GM12878 (cell line): ENCODE results near the gene VMP1. TPM values are rescaled to one million over a fixed set of nuclear protein-coding genes. Genes with fewer than 3 reads are reported as not detected.

Source experiments
- BCL11A ChIP-seq: IDR thresholded peaks from 2 replicates; pipeline ENCODE4 v1.6.1; 2011; ENCODE audit warnings: low read depth, low read length
- BHLHE40 ChIP-seq, 2 experiments: fragments of 450-650 bp in 1 of 2; IDR thresholded peaks; 2 replicates each; pipeline ENCODE4 v1.6.1; 2011 to 2017; ENCODE audit warnings: low read depth in 2 of 2, borderline replicate concordance in 1 of 2, improper control_type of control experiment in 1 of 2, low read length in 1 of 2, mild to moderate bottlenecking in 1 of 2
- DPF2 ChIP-seq: fragments of 450-650 bp; IDR thresholded peaks from 2 replicates; pipeline ENCODE4 v1.6.1; 2017; ENCODE audit warnings: mild to moderate bottlenecking
- EED ChIP-seq: sonication (generic); IDR thresholded peaks from 2 replicates; pipeline ENCODE4 v1.6.1; 2016; ENCODE audit warnings: antibody characterized with exemption, low read depth
- FOXM1 ChIP-seq: IDR thresholded peaks from 2 replicates; pipeline ENCODE4 v1.6.1; 2012; ENCODE audit warnings: low read depth, mild to moderate bottlenecking, inconsistent platforms, low read length, moderate library complexity
- NR2F1 ChIP-seq: fragments of 450-650 bp; conservative IDR thresholded peaks from 2 replicates; pipeline ENCODE4 v1.6.1; 2017; ENCODE audit warnings: mild to moderate bottlenecking
- NRF1 ChIP-seq: conservative IDR thresholded peaks from 2 replicates; pipeline ENCODE4 v1.6.1; 2011; ENCODE audit warnings: mild to moderate bottlenecking, low read depth, low read length, improper control_type of control experiment
- POU2F2 ChIP-seq: IDR thresholded peaks from 3 replicates; pipeline ENCODE4 v1.6.1; 2011; ENCODE audit warnings: low read depth, mild to moderate bottlenecking, low read length, borderline replicate concordance
- RB1 ChIP-seq: fragments of 450-650 bp; formaldehyde crosslinking; IDR thresholded peaks from 2 replicates; pipeline ENCODE4 v1.6.1; 2017; ENCODE audit warnings: mild to moderate bottlenecking, borderline replicate concordance
- RBBP5 ChIP-seq: fragments of 200-600 bp; sonication (generic); conservative IDR thresholded peaks from 2 replicates; pipeline ENCODE4 v1.6.1; 2016
- RELA ChIP-seq: fragments of 450-650 bp; IDR thresholded peaks from 2 replicates; pipeline ENCODE4 v1.8.0; 2014; ENCODE audit warnings: borderline replicate concordance; ENCODE audit not compliant: partially characterized antibody
- SPI1 ChIP-seq: IDR thresholded peaks from 2 replicates; pipeline ENCODE4 v1.6.1; 2011; ENCODE audit warnings: low read depth, mild to moderate bottlenecking, low read length, moderate library complexity, borderline replicate concordance; ENCODE audit not compliant: insufficient read depth
- SUPT20H ChIP-seq: IDR thresholded peaks from 2 replicates; pipeline ENCODE4 v1.6.1; 2011; ENCODE audit warnings: low read depth, mild to moderate bottlenecking, low read length, moderate library complexity, borderline replicate concordance; ENCODE audit not compliant: control insufficient read depth
- SUZ12 ChIP-seq: fragments of 200-600 bp; sonication (generic); IDR thresholded peaks from one replicate; pipeline ENCODE4 v1.6.1; 2018; ENCODE audit warnings: antibody characterized with exemption, mild to moderate bottlenecking; ENCODE audit not compliant: unreplicated experiment
- TAF1 ChIP-seq: IDR thresholded peaks from 2 replicates; pipeline ENCODE4 v1.6.1; 2011; ENCODE audit warnings: mild to moderate bottlenecking, low read depth, low read length, borderline replicate concordance
- TCF7 ChIP-seq: IDR thresholded peaks from 2 replicates; pipeline ENCODE4 v1.6.1; 2014; ENCODE audit warnings: antibody characterized with exemption, borderline replicate concordance
- ZNF274 ChIP-seq: IDR thresholded peaks from one replicate; pipeline ENCODE4 v1.8.0; 2011; ENCODE audit not compliant: insufficient read length, insufficient read depth
- polyA plus RNA-seq, 11 experiments: library from polyadenylated mRNA; depleted of rRNA in 4 of 11; unstranded in 6 of 11; stranded (reverse) in 5 of 11; fragments of >200 nt; fragmentation: Nextera tagmentation in 4 of 11; fragmentation: Illumina TruSeq in 1 of 11; extraction: Ambion mirVana in 4 of 11; extraction: Trizol in 1 of 11; gene quantifications; 1 replicate in 1 of 11; 2 replicates in 10 of 11; pipeline versions ENCODE4 v1.2.1 to v1.2.3, GENCODE V29; 2011 to 2016; ENCODE audit warnings: inconsistent platforms in 2 of 11, missing spikeins in 2 of 11, low read depth in 1 of 11
- total RNA-seq, 4 experiments: library from RNA; depleted of rRNA in 3 of 4; stranded (reverse); fragments of >200 nt in 3 of 4; fragmentation: Illumina TruSeq in 1 of 4; extraction: Trizol in 1 of 4; gene quantifications; 2 replicates each; pipeline versions ENCODE4 v1.2.1 to v1.2.3, GENCODE V29; 2013 to 2021
- TF ChIP-seq, protein P1 (sequence below): IDR thresholded peaks from 2 replicates; pipeline ENCODE4 v1.6.1; 2011; ENCODE audit warnings: mild to moderate bottlenecking, low read depth, low read length, moderate library complexity; ENCODE audit not compliant: insufficient replicate concordance
- TF ChIP-seq, protein P2 (sequence below): fragments of 450-650 bp; IDR thresholded peaks from 2 replicates; pipeline ENCODE4 v1.6.1; 2016; ENCODE audit warnings: mild to moderate bottlenecking, moderate library complexity, borderline replicate concordance
- TF ChIP-seq, protein P3 (sequence below): fragments of 450-650 bp; IDR thresholded peaks from 2 replicates; pipeline ENCODE4 v1.6.1; 2016; ENCODE audit warnings: mild to moderate bottlenecking
- TF ChIP-seq, protein P4 (sequence below): IDR thresholded peaks from 2 replicates; pipeline ENCODE4 v1.6.1; 2012; ENCODE audit warnings: low read length, inconsistent platforms

The VMP1 gene
- total and polyA plus RNA-seq, 10 of the 15 experiments (the other 5 are each of a cell fraction or from before 2014, with no cell fraction given) = 88.4 to 199 (median 132) TPM

DNA sequence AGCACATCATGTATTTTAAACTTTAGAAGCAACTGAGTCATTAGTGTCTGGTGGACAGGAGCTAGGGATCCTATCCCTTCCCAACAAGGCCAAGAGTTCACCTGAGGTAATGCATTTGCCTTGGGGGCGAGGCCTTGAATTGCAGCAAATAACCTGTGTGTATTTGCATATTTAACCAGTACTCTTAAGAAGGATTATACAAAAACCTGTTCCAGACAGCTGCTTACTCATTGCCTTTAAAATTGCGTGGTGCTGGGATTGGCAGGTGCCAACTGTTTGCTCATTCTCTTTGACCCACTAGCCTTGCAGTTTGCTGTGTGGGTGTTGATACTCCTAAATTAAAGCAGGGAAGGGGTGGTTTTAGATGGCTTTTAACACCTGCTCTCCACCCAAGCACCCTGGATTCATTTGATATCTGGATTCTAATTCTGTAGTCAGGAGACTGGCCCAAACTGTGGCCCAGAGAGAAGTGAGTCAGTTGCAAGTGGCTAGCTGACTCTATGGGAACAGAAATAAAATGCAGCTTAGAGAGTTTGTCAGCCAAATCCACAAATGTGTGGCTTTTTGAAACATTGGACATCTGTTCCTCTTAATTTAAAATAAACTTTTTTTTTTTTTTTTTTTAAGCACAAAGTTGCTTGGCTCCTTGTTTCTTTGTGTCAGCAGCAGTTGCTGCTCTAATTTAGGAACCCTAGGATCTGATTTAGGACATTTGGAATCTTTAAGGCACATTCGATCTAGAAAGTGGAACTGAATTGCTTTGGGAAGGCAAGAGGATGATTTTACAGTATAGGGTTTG lies 138.3 kb downstream of the VMP1 start (continued):
- TF ChIP-seq ZNF274 (no peak), TAF1 (peak; percentile 8; the same call in 1 of the 2 replicates), FOXM1 (peak; percentile 30; the same call in 1 of the 2 replicates), BHLHE40 (IDR thresholded peaks at IDR 0.05; ENCODE audit: borderline replicate concordance in 1 of 2, low read depth in 2 of 2, low read length in 1 of 2) (peak in 1 of 2 experiments; percentile 40; a peak in 2 of 4 replicates), NRF1 (no peak), RBBP5 (no peak), SPI1 (peak; percentile 41; the same call in 1 of the 2 replicates), DPF2 (no peak), TCF7 (no peak), SUPT20H (no peak), EED (peak; percentile 78), NR2F1 (peak; percentile 21; the same call in 1 of the 2 replicates), RELA (no peak), RB1 (peak; percentile 79; the same call in 1 of the 2 replicates), SUZ12 (no peak), POU2F2 (peak; percentile 91; the same call in 2 of the 3 replicates), BCL11A (no peak)
- TF ChIP-seq, protein P1, sequence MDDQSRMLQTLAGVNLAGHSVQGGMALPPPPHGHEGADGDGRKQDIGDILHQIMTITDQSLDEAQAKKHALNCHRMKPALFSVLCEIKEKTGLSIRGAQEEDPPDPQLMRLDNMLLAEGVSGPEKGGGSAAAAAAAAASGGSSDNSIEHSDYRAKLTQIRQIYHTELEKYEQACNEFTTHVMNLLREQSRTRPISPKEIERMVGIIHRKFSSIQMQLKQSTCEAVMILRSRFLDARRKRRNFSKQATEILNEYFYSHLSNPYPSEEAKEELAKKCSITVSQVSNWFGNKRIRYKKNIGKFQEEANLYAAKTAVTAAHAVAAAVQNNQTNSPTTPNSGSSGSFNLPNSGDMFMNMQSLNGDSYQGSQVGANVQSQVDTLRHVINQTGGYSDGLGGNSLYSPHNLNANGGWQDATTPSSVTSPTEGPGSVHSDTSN = no peak
- TF ChIP-seq, protein P2, sequence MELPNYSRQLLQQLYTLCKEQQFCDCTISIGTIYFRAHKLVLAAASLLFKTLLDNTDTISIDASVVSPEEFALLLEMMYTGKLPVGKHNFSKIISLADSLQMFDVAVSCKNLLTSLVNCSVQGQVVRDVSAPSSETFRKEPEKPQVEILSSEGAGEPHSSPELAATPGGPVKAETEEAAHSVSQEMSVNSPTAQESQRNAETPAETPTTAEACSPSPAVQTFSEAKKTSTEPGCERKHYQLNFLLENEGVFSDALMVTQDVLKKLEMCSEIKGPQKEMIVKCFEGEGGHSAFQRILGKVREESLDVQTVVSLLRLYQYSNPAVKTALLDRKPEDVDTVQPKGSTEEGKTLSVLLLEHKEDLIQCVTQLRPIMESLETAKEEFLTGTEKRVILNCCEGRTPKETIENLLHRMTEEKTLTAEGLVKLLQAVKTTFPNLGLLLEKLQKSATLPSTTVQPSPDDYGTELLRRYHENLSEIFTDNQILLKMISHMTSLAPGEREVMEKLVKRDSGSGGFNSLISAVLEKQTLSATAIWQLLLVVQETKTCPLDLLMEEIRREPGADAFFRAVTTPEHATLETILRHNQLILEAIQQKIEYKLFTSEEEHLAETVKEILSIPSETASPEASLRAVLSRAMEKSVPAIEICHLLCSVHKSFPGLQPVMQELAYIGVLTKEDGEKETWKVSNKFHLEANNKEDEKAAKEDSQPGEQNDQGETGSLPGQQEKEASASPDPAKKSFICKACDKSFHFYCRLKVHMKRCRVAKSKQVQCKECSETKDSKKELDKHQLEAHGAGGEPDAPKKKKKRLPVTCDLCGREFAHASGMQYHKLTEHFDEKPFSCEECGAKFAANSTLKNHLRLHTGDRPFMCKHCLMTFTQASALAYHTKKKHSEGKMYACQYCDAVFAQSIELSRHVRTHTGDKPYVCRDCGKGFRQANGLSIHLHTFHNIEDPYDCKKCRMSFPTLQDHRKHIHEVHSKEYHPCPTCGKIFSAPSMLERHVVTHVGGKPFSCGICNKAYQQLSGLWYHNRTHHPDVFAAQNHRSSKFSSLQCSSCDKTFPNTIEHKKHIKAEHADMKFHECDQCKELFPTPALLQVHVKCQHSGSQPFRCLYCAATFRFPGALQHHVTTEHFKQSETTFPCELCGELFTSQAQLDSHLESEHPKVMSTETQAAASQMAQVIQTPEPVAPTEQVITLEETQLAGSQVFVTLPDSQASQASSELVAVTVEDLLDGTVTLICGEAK = peak; percentile 17; the same call in 1 of the 2 replicates
- TF ChIP-seq, protein P3, sequence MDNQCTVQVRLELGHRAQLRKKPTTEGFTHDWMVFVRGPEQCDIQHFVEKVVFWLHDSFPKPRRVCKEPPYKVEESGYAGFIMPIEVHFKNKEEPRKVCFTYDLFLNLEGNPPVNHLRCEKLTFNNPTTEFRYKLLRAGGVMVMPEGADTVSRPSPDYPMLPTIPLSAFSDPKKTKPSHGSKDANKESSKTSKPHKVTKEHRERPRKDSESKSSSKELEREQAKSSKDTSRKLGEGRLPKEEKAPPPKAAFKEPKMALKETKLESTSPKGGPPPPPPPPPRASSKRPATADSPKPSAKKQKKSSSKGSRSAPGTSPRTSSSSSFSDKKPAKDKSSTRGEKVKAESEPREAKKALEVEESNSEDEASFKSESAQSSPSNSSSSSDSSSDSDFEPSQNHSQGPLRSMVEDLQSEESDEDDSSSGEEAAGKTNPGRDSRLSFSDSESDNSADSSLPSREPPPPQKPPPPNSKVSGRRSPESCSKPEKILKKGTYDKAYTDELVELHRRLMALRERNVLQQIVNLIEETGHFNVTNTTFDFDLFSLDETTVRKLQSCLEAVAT = 0 out of 2 replicates have a peak, but pooled peaks have one; percentile 39
- TF ChIP-seq, protein P4, sequence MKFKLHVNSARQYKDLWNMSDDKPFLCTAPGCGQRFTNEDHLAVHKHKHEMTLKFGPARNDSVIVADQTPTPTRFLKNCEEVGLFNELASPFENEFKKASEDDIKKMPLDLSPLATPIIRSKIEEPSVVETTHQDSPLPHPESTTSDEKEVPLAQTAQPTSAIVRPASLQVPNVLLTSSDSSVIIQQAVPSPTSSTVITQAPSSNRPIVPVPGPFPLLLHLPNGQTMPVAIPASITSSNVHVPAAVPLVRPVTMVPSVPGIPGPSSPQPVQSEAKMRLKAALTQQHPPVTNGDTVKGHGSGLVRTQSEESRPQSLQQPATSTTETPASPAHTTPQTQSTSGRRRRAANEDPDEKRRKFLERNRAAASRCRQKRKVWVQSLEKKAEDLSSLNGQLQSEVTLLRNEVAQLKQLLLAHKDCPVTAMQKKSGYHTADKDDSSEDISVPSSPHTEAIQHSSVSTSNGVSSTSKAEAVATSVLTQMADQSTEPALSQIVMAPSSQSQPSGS = peak; percentile 19; the same call in 1 of the 2 replicates
